RPMI7951 (cell line): Measurements from ENCODE around the gene ATF6B. TPM values are rescaled to one million over a fixed set of nuclear protein-coding genes. Genes with fewer than 3 reads are reported as not detected.
"Not testable (repeated sequence)": the region's sequence is repeated elsewhere in the genome, so short reads cannot be mapped to it uniquely, and the experiment has no call there.

Experiments
- DNase-seq: peaks from one replicate; pipeline ENCODE4 v3.0.0-alpha.2; 2012; ENCODE audit warnings: low read depth
- total RNA-seq: library from RNA; depleted of rRNA; stranded (reverse); fragments of >200 nt; shearing (Covaris generic); gene quantifications from 2 replicates; pipeline ENCODE4 v1.2.3, GENCODE V29; 2014

Gene ATF6B
- total RNA-seq, 1 experiment from 2014 or later: 20.5 TPM

GRCh38 chr6:32154514-32155161 is 26.6 kb upstream of the ATF6B start:
- DNase-seq: peak; percentile 58

GRCh38 chr6:32153564-32154513 is 25.8 kb upstream of the ATF6B start, which contains the start of gene PPT2:
Gene PPT2 (plus strand): TSS chr6:32154141. CDS start chr6:32154595, 454 bp downstream.
- DNase-seq: peak; percentile 93

GRCh38 chr6:32152769-32153563 is 24.9 kb upstream of the ATF6B start:
- DNase-seq: peak; percentile 57

GRCh38 chr6:32151863-32152768 is 24.1 kb upstream of the ATF6B start, which contains the start of gene PRRT1:
Gene PRRT1 (minus strand): TSS chr6:32151939. CDS start chr6:32151827, 112 bp downstream.
- DNase-seq: no peak

GRCh38 chr6:32151181-32151862 is 23.3 kb upstream of the ATF6B start:
- DNase-seq: no peak

- no peak for DNase-seq
Measured at GRCh38 chr6:32149932-32150870, 22.2 kb upstream of the ATF6B start.

- DNase-seq: no peak
Measured at GRCh38 chr6:32149092-32149755, 21.2 kb upstream of the ATF6B start.

GRCh38 chr6:32148289-32149091 is 20.4 kb upstream of the ATF6B start:
- DNase-seq: peak; percentile 79

GRCh38 chr6:32147401-32148132 is 19.5 kb upstream of the ATF6B start:
- no peak for DNase-seq

GRCh38 chr6:32146687-32147086 is 18.6 kb upstream of the ATF6B start:
- DNase-seq: no peak

GRCh38 chr6:32146287-32146686 is 18.2 kb upstream of the ATF6B start:
- no peak for DNase-seq

GRCh38 chr6:32144238-32144637 is 16.2 kb upstream of the ATF6B start:
- not testable (repeated sequence) for DNase-seq

- DNase-seq: no peak
Measured at GRCh38 chr6:32140420-32141046, 12.5 kb upstream of the ATF6B start.

- DNase-seq: no peak
Measured at GRCh38 chr6:32139590-32139989, 11.5 kb upstream of the ATF6B start.

GRCh38 chr6:32137454-32137853 is 9.4 kb upstream of the ATF6B start:
- DNase-seq: no peak

- DNase-seq: no peak
Measured at GRCh38 chr6:32133786-32134185, 5.7 kb upstream of the ATF6B start.
